HG02970 (cell line): ENCODE data around the gene TMEM63A.
"Not testable (repeated sequence)": the region's sequence is repeated elsewhere in the genome, so short reads cannot be mapped to it uniquely, and the experiment has no call there.

Experiments used
- ATAC-seq: cut with Tn5 transposase; IDR thresholded peaks from one replicate; pipeline ENCODE4 v1.9.1; 2021; ENCODE audit warnings: mild to moderate bottlenecking, moderate library complexity, moderate number of reproducible peaks; ENCODE audit not compliant: unreplicated experiment, low FRiP score

The TMEM63A gene

GRCh38 chr1:225881959-225882693, at the start of gene TMEM63A:
Gene TMEM63A (minus strand): TSS chr1:225882380. CDS start chr1:225877580, 4,800 bp downstream.
- ATAC-seq, result peak; percentile 70

- no peak for ATAC-seq
These were observed 49.3 kb upstream of the TMEM63A start for GRCh38 chr1:225931270-225932136.

- no peak for ATAC-seq
These were observed 48.4 kb upstream of the TMEM63A start for GRCh38 chr1:225930566-225930965.

GRCh38 chr1:225929462-225929861, 47.3 kb upstream of the TMEM63A start:
- ATAC-seq, result not testable (repeated sequence)

GRCh38 chr1:225928186-225929175, 46.3 kb upstream of the TMEM63A start:
- no peak for ATAC-seq

GRCh38 chr1:225926551-225927113, 44.5 kb upstream of the TMEM63A start:
- ATAC-seq, result no peak

GRCh38 chr1:225923692-225924555, 41.7 kb upstream of the TMEM63A start, which contains the start of gene PYCR2:
Gene PYCR2 (minus strand): TSS chr1:225924250. CDS start chr1:225924110, 140 bp downstream.
- ATAC-seq, result peak; percentile 99

- ATAC-seq, result no peak
These were observed 41.2 kb upstream of the TMEM63A start for GRCh38 chr1:225923381-225923691.

GRCh38 chr1:225921734-225922709, 39.8 kb upstream of the TMEM63A start:
- ATAC-seq, result no peak

- ATAC-seq, result no peak
These were observed 37.7 kb upstream of the TMEM63A start for GRCh38 chr1:225919906-225920305.

GRCh38 chr1:225918280-225918679, 36.1 kb upstream of the TMEM63A start:
- no peak for ATAC-seq

GRCh38 chr1:225917536-225917935, 35.4 kb upstream of the TMEM63A start:
- no peak for ATAC-seq

GRCh38 chr1:225917101-225917500, 34.9 kb upstream of the TMEM63A start:
- no peak for ATAC-seq

GRCh38 chr1:225915538-225915991, 33.4 kb upstream of the TMEM63A start:
- no peak for ATAC-seq

GRCh38 chr1:225914947-225915346, 32.8 kb upstream of the TMEM63A start:
- ATAC-seq, result no peak

- ATAC-seq, result no peak
These were observed 32.2 kb upstream of the TMEM63A start for GRCh38 chr1:225914391-225914790.

GRCh38 chr1:225911191-225912130, 29.3 kb upstream of the TMEM63A start:
- ATAC-seq, result peak; percentile 81
